Nephron progenitor cell (in vitro differentiated cells): ENCODE results near the gene TRIM36.

ENCODE experiments used
- DNase-seq: peaks from one replicate; pipeline ENCODE4 v3.0.0; 2021
- H3K27ac Mint-ChIP-seq: 2 replicates; pipeline ENCODE4 v1.8.0; 2021; ENCODE audit warnings: mild to moderate bottlenecking, moderate library complexity, mixed read lengths
- H3K27me3 Mint-ChIP-seq: 2 replicates; pipeline ENCODE4 v1.8.0; 2021; ENCODE audit warnings: mild to moderate bottlenecking, low read depth, mixed read lengths; ENCODE audit not compliant: poor library complexity
- H3K36me3 Mint-ChIP-seq: 2 replicates; pipeline ENCODE4 v1.8.0; 2021; ENCODE audit warnings: low read depth, mixed read lengths
- H3K4me1 Mint-ChIP-seq: 2 replicates; pipeline ENCODE4 v1.8.0; 2021; ENCODE audit warnings: mixed read lengths
- H3K4me3 Mint-ChIP-seq: 2 replicates; pipeline ENCODE4 v1.8.0; 2021; ENCODE audit warnings: mild to moderate bottlenecking, moderate library complexity, mixed read lengths
- H3K9me3 Mint-ChIP-seq: 2 replicates; pipeline ENCODE4 v1.8.0; 2021; ENCODE audit warnings: mild to moderate bottlenecking, moderate library complexity, mixed read lengths
- CTCF ChIP-seq: fragments of 200-600 bp; sonication (generic); IDR thresholded peaks from 2 replicates; pipeline ENCODE4 v1.5.0; 2021; ENCODE audit warnings: antibody characterized with exemption

Gene TRIM36

GRCh38 chr5:115186794-115187193 lies 17.1 kb upstream of the TRIM36 start:
- Mint-ChIP-seq H3K4me3 (no peak overlapping the region), H3K27me3 (peaks cover 32% of the 10 kb centered on the region), H3K27ac (no peak overlapping the region), H3K9me3 (no peaks in the 10 kb centered on the region), H3K4me1 (no peaks in the 10 kb centered on the region), H3K36me3 (no peaks in the 10 kb centered on the region)
- TF ChIP-seq CTCF, result no peak
- DNase-seq, result no peak

- TF ChIP-seq CTCF, result no peak
- peaks cover 17% of the 10 kb centered on the region for H3K4me1 Mint-ChIP-seq
- H3K9me3 Mint-ChIP-seq, result no peaks in the 10 kb centered on the region
- H3K27me3 Mint-ChIP-seq, result peaks cover 43% of the 10 kb centered on the region
- no peak overlapping the region for H3K4me3 Mint-ChIP-seq
- no peak overlapping the region for H3K27ac Mint-ChIP-seq
- H3K36me3 Mint-ChIP-seq, result no peaks in the 10 kb centered on the region
- DNase-seq, result no peak
These were observed 15.1 kb upstream of the TRIM36 start for GRCh38 chr5:115184770-115185169.

- H3K9me3 Mint-ChIP-seq, result peaks cover 15% of the 10 kb centered on the region
- H3K36me3 Mint-ChIP-seq, result no peaks in the 10 kb centered on the region
- TF ChIP-seq CTCF, result no peak
- H3K27ac Mint-ChIP-seq, result no peak overlapping the region
- H3K4me1 Mint-ChIP-seq, result peaks cover 19% of the 10 kb centered on the region
- DNase-seq, result no peak
- H3K27me3 Mint-ChIP-seq, result peaks cover 64% of the 10 kb centered on the region
- no peak overlapping the region for H3K4me3 Mint-ChIP-seq
These were observed 12.0 kb upstream of the TRIM36 start for GRCh38 chr5:115181757-115182156.

- TF ChIP-seq CTCF, result no peak
- Mint-ChIP-seq H3K36me3 (no peaks in the 10 kb centered on the region), H3K27me3 (peaks cover 62% of the 10 kb centered on the region), H3K27ac (peak overlapping the region; percentile 83), H3K4me1 (peaks cover 19% of the 10 kb centered on the region), H3K4me3 (peak overlapping the region; percentile 92), H3K9me3 (peaks cover 15% of the 10 kb centered on the region)
- peak; percentile 83 for DNase-seq
These were observed 10.5 kb upstream of the TRIM36 start for GRCh38 chr5:115180165-115180709.

GRCh38 chr5:115179394-115180164 lies 9.9 kb upstream of the TRIM36 start:
- DNase-seq, result peak; percentile 61
- H3K36me3 Mint-ChIP-seq, result no peaks in the 10 kb centered on the region
- peaks cover 15% of the 10 kb centered on the region for H3K9me3 Mint-ChIP-seq
- TF ChIP-seq CTCF, result no peak
- peak overlapping the region; percentile 92 for H3K4me3 Mint-ChIP-seq
- peaks cover 68% of the 10 kb centered on the region for H3K27me3 Mint-ChIP-seq
- peak overlapping the region; percentile 83 for H3K27ac Mint-ChIP-seq
- H3K4me1 Mint-ChIP-seq, result peaks cover 19% of the 10 kb centered on the region

GRCh38 chr5:115179030-115179393 lies 9.3 kb upstream of the TRIM36 start:
- H3K36me3 Mint-ChIP-seq, result no peaks in the 10 kb centered on the region

More at GRCh38 chr5:115179030-115179393, 9.3 kb upstream of the TRIM36 start:
- H3K27ac Mint-ChIP-seq, result no peak overlapping the region
- peaks cover 15% of the 10 kb centered on the region for H3K9me3 Mint-ChIP-seq
- H3K27me3 Mint-ChIP-seq, result peaks cover 74% of the 10 kb centered on the region
- peak; percentile 12 for DNase-seq
- H3K4me1 Mint-ChIP-seq, result peaks cover 19% of the 10 kb centered on the region
- H3K4me3 Mint-ChIP-seq, result peak overlapping the region; percentile 92
- no peak for TF ChIP-seq CTCF
